ENCODE data around the gene AP2A2. TPM values are rescaled to one million over a fixed set of nuclear protein-coding genes. Genes with fewer than 3 reads are reported as not detected.

Gene AP2A2
- total RNA-seq, 4 donors from 2014 or later: 45.4 to 107 (median 76.8) TPM

GRCh38 chr11:993632-994167 is 68.0 kb downstream of the AP2A2 start:
- TF ChIP-seq CTCF (IDR thresholded peaks at IDR 0.05) (no peak), POLR2A (IDR thresholded peaks at IDR 0.05) (no peak), POLR2AphosphoS5 (IDR thresholded peaks at IDR 0.05) (no peak), EP300 (IDR thresholded peaks at IDR 0.05) (no peak)
- DNase-seq (ENCODE audit: low spot score in 2 of 2): no peak
- H3K27me3 ChIP-seq: no peaks in the 10 kb centered on the region
- peaks cover 88% of the 10 kb centered on the region for H3K36me3 ChIP-seq
- H3K4me1 ChIP-seq: peaks cover 5% of the 10 kb centered on the region
- 92% methylated on average over 22 of the region's 35 CpGs for WGBS
- no peaks in the 10 kb centered on the region for H3K9me3 ChIP-seq
- H3K4me3 ChIP-seq: no peak overlapping the region
- no peak overlapping the region for H3K27ac ChIP-seq

DNA sequence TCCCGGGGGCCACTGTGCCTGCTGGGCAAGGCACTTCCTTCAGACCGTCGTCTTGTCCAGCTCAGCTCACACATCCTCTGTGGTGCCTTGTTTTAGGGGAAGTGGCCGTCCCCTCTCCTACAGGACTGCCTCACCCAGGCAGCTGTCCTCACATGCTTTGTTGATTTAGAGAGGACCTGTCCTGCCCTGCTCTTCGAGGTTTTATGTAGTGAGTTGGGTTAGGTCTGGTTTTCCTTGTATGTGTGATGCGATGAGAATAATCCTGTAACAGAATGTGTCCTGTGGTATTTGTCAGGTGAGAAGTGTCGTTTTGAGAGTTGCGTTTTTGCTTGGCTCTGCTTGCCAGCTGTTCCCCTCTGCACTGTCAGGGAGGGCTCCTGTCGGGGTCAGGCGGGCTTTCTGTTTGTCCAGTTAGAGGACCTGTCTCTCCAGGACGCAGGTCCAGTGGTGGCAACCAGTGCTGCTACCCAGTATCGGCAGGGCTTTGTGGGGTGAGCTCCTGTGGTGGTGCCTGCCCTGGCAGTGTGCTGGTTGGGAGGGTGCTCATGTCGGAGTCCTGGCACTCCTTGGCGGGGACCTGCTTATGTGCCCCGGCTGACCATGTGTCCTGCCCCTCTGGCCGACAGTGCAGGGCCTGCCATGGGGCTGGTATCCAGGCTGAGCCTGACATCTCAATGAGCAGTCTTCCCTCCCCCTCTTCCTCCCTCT is 69.5 kb downstream of the AP2A2 start:
- Histone ChIP-seq H3K27ac (no peak overlapping the region), H3K27me3 (no peaks in the 10 kb centered on the region), H3K9me3 (no peaks in the 10 kb centered on the region), H3K4me3 (no peak overlapping the region), H3K36me3 (peaks cover 82% of the 10 kb centered on the region), H3K4me1 (peaks cover 5% of the 10 kb centered on the region)
- DNase-seq (ENCODE audit: low spot score in 2 of 2): no peak
- WGBS: 80% methylated on average over 10 of the region's 16 CpGs
- TF ChIP-seq CTCF (IDR thresholded peaks at IDR 0.05): no peak
- no peak for TF ChIP-seq POLR2A (IDR thresholded peaks at IDR 0.05)
- no peak for TF ChIP-seq POLR2AphosphoS5 (IDR thresholded peaks at IDR 0.05)
- no peak for TF ChIP-seq EP300 (IDR thresholded peaks at IDR 0.05)

DNA sequence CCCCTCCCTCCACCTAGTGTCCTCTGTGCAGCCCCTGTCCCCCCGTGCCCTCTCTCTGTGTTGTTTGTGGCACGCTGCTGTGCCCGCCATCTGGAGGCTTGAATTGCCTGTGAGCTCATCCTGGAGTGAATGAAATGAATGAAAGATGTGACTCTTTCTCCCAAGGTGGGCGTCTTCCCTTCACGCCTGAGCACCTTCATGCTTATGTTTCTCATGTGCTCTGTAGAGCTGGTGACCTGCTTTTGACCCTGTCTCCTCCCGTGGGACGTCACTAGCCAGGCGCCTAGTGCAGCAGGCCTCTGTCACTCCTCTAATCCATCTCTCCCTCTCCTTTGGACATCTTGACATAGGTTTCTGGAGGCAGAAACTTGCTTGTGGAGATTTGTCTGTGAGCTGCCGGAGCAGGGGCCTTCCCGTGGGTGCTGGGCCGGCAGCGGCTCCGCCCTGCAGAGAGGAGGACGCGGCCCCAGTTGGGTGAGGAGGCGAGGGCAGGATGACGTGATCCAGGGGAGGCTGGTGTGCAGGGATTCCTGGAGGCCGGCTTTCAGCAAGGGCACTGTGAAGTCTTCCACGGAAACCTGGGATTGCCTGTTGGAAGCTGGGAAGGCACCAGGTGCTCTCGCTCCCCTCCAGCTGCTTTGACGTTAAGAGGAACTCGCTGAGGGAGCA is 70.2 kb downstream of the AP2A2 start:
- H3K36me3 ChIP-seq: peaks cover 82% of the 10 kb centered on the region
- WGBS: 77% methylated on average over 21 of the region's 22 CpGs
- no peaks in the 10 kb centered on the region for H3K27me3 ChIP-seq

GRCh38 chr11:996681-997080 is 71.0 kb downstream of the AP2A2 start:
- Histone ChIP-seq H3K27me3 (no peaks in the 10 kb centered on the region), H3K9me3 (no peaks in the 10 kb centered on the region), H3K4me1 (peaks cover 5% of the 10 kb centered on the region), H3K4me3 (no peak overlapping the region), H3K27ac (no peak overlapping the region), H3K36me3 (peaks cover 83% of the 10 kb centered on the region)
- WGBS: 97% methylated on average over 7 of the region's 10 CpGs
- no peak for TF ChIP-seq EP300 (IDR thresholded peaks at IDR 0.05)
- TF ChIP-seq POLR2AphosphoS5 (IDR thresholded peaks at IDR 0.05): no peak
- no peak for TF ChIP-seq POLR2A (IDR thresholded peaks at IDR 0.05)
- no peak for TF ChIP-seq CTCF (IDR thresholded peaks at IDR 0.05)
- no peak for DNase-seq (ENCODE audit: low spot score in 2 of 2)

More for the DNA sequence above, 70.2 kb downstream of the AP2A2 start:
- TF ChIP-seq POLR2AphosphoS5 (IDR thresholded peaks at IDR 0.05) (no peak), EP300 (IDR thresholded peaks at IDR 0.05) (no peak), CTCF (IDR thresholded peaks at IDR 0.05) (no peak), POLR2A (IDR thresholded peaks at IDR 0.05) (no peak)
- no peak for DNase-seq (ENCODE audit: low spot score in 2 of 2)
- Histone ChIP-seq H3K27ac (no peak overlapping the region), H3K4me3 (no peak overlapping the region), H3K9me3 (no peaks in the 10 kb centered on the region), H3K4me1 (peaks cover 5% of the 10 kb centered on the region)

DNA sequence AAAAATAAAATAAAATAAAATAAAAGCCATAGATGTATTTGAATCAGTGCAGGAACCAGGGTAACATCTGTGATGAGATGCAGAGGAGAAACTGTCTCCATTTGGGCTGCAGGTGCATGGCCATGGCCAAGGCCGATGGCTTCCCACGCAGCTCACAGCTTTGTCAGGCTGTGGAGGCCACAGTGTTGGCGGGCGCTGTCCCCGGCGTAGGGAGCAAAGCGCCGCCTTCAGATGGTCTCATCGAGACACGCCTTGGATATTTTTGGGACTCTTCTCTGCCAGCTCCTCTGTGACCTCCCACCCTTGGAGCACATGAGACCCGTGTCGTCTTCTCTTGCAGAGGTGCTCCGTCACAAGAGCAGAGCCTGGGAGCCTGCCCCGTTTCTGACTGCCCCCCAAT is 72.2 kb downstream of the AP2A2 start:
- no peak for DNase-seq (ENCODE audit: low spot score in 2 of 2)
- 90% methylated on average over 14 of the region's 14 CpGs for WGBS
- no peak overlapping the region for H3K27ac ChIP-seq
- peaks cover 5% of the 10 kb centered on the region for H3K4me1 ChIP-seq
- H3K27me3 ChIP-seq: no peaks in the 10 kb centered on the region
- H3K36me3 ChIP-seq: peaks cover 83% of the 10 kb centered on the region
- no peak for TF ChIP-seq POLR2A (IDR thresholded peaks at IDR 0.05)
- no peak for TF ChIP-seq EP300 (IDR thresholded peaks at IDR 0.05)
- no peak for TF ChIP-seq CTCF (IDR thresholded peaks at IDR 0.05)
- TF ChIP-seq POLR2AphosphoS5 (IDR thresholded peaks at IDR 0.05): no peak
- H3K9me3 ChIP-seq: no peaks in the 10 kb centered on the region
- no peak overlapping the region for H3K4me3 ChIP-seq
